SH-SY5Y (cell line): ENCODE results near the gene SLC46A2.

Source experiments
- GATA2 ChIP-seq: IDR thresholded peaks from 2 replicates; pipeline ENCODE4 v1.6.1; 2011; ENCODE audit warnings: mild to moderate bottlenecking, low read depth, low read length
- GATA3 ChIP-seq: IDR thresholded peaks from 2 replicates; pipeline ENCODE4 v1.6.1; 2011; ENCODE audit warnings: low read depth, mild to moderate bottlenecking, low read length, moderate library complexity

SLC46A2 gene

GRCh38 chr9:112856200-112856599 is 34.5 kb downstream of the SLC46A2 start:
- no peak for TF ChIP-seq GATA2
- no peak for TF ChIP-seq GATA3

- TF ChIP-seq GATA3 (no peak), GATA2 (no peak)
Observed at GRCh38 chr9:112854657-112855056, 36.0 kb downstream of the SLC46A2 start.

- TF ChIP-seq GATA3 = no peak
Observed at GRCh38 chr9:112853882-112854585, 36.6 kb downstream of the SLC46A2 start.

- TF ChIP-seq GATA3 (no peak), GATA2 (no peak)
Observed at GRCh38 chr9:112852741-112853504, 37.8 kb downstream of the SLC46A2 start.

- TF ChIP-seq GATA3 (no peak), GATA2 (no peak)
Observed at GRCh38 chr9:112850840-112851239, 39.8 kb downstream of the SLC46A2 start.

GRCh38 chr9:112849363-112849922 is 41.2 kb downstream of the SLC46A2 start:
- no peak for TF ChIP-seq GATA2
- no peak for TF ChIP-seq GATA3

GRCh38 chr9:112848316-112849151 is 42.1 kb downstream of the SLC46A2 start:
- TF ChIP-seq GATA3 (no peak), GATA2 (no peak)

- no peak for TF ChIP-seq GATA3
- TF ChIP-seq GATA2 = no peak
Observed at GRCh38 chr9:112846528-112847488, 43.9 kb downstream of the SLC46A2 start.

- TF ChIP-seq GATA2 (no peak), GATA3 (no peak)
Observed at GRCh38 chr9:112844771-112845542, 45.7 kb downstream of the SLC46A2 start.

GRCh38 chr9:112842555-112842954 is 48.1 kb downstream of the SLC46A2 start:
- TF ChIP-seq GATA3 = no peak
- TF ChIP-seq GATA2 = no peak

- TF ChIP-seq GATA2 (no peak), GATA3 (no peak)
Observed at GRCh38 chr9:112841261-112841660, 49.4 kb downstream of the SLC46A2 start.

GRCh38 chr9:112839331-112839730 is 51.3 kb downstream of the SLC46A2 start:
- TF ChIP-seq GATA2 (no peak), GATA3 (no peak)
